Natural killer cell (primary cell): Measurements from ENCODE around the gene RCN1. TPM values are rescaled to one million over a fixed set of nuclear protein-coding genes. Genes with fewer than 3 reads are reported as not detected.

ENCODE experiments used
- ATAC-seq, 3 donors: fragments of 150-1000 bp in 2 of 3; fragments of 200-7000 bp in 1 of 3; cut with Tn5 transposase; 1 replicate in 1 of 3; 2 replicates in 2 of 3; pipeline ENCODE4 v1.10.0; 2021; ENCODE audit warnings: mild to moderate bottlenecking in 2 of 3, moderate library complexity in 2 of 3
- DNase-seq, 2 donors: peaks; one replicate each; pipeline versions ENCODE4 v3.0.0 to v3.0.0-alpha.2; 2013 to 2021; ENCODE audit warnings: mixed read lengths in 1 of 2
- H3K27ac ChIP-seq: one replicate; pipeline ENCODE4 v1.5.1; 2013; ENCODE audit warnings: mild to moderate bottlenecking, low read length
- H3K27me3 ChIP-seq: one replicate; pipeline ENCODE4 v1.6.1; 2013; ENCODE audit warnings: low read length; ENCODE audit not compliant: control insufficient read depth, insufficient read depth
- H3K36me3 ChIP-seq: one replicate; pipeline ENCODE4 v1.6.1; 2013; ENCODE audit warnings: low read length; ENCODE audit not compliant: control insufficient read depth, insufficient read depth
- H3K4me1 ChIP-seq: one replicate; pipeline ENCODE4 v1.6.1; 2013; ENCODE audit warnings: low read length; ENCODE audit not compliant: control insufficient read depth, insufficient read depth
- H3K4me3 ChIP-seq: one replicate; pipeline ENCODE4 v1.5.1; 2013; ENCODE audit warnings: low read length
- H3K9me3 ChIP-seq: one replicate; pipeline ENCODE4 v1.6.1; 2013; ENCODE audit warnings: low read length; ENCODE audit not compliant: control insufficient read depth, insufficient read depth
- H3K27ac Mint-ChIP-seq, 2 donors: one replicate each; pipeline ENCODE4 v1.8.0; 2022; ENCODE audit warnings: mild to moderate bottlenecking in 2 of 2, mixed read lengths in 2 of 2, moderate library complexity in 1 of 2
- H3K27me3 Mint-ChIP-seq, 2 donors: one replicate each; pipeline ENCODE4 v1.8.0; 2022; ENCODE audit warnings: low read depth in 2 of 2, mixed read lengths in 2 of 2
- H3K36me3 Mint-ChIP-seq: one replicate; pipeline ENCODE4 v1.8.0; 2022; ENCODE audit warnings: mixed read lengths
- H3K4me1 Mint-ChIP-seq, 2 donors: one replicate each; pipeline ENCODE4 v1.8.0; 2022; ENCODE audit warnings: mixed read lengths in 2 of 2
- H3K4me3 Mint-ChIP-seq: one replicate; pipeline ENCODE4 v1.8.0; 2022; ENCODE audit warnings: mild to moderate bottlenecking, moderate library complexity, mixed read lengths
- H3K9me3 Mint-ChIP-seq, 2 donors: one replicate each; pipeline ENCODE4 v1.8.0; 2022; ENCODE audit warnings: mixed read lengths in 2 of 2
- CTCF ChIP-seq: fragments of 200-600 bp; IDR thresholded peaks from one replicate; pipeline ENCODE4 v1.8.0; 2022; ENCODE audit warnings: antibody characterized with exemption
- WGBS: methylation state at CpG from one replicate; pipeline ENCODE4 v1.1.7; 2013; ENCODE audit warnings: missing lambda C conversion rate; ENCODE audit not compliant: insufficient coverage; 5-methylcytosine and 5-hydroxymethylcytosine counted together
- intact Hi-C: fragments of 100-400 bp; cut with micrococcal nuclease; formaldehyde crosslinking; loops from one replicate; pipeline ENCODE4 v1.14.2; 2022
- total RNA-seq, 4 donors: library from RNA; stranded (reverse); fragments of 120-200 nt in 1 of 4; gene quantifications; one replicate each; pipeline versions ENCODE4 v1.2.3 to v1.2.4, GENCODE V29; 2013 to 2022

RCN1 gene
- total RNA-seq, 3 donors from 2014 or later (not counting 1 experiment from before 2014, with no cell fraction given), result 19.1 to 21.2 (median 20.3) TPM

- no peak overlapping the region for H3K27ac ChIP-seq
- H3K27ac Mint-ChIP-seq, result peak overlapping the region in 1 of 2 donors; percentile 75
- 91% methylated on average over 8 of the region's 8 CpGs for WGBS
- ATAC-seq (no peak), DNase-seq (no peak)
- no peak overlapping the region for H3K4me3 ChIP-seq
- no peak for TF ChIP-seq CTCF
- H3K36me3 ChIP-seq, result no peaks in the 10 kb centered on the region
- no peaks in the 10 kb centered on the region for H3K9me3 ChIP-seq
- H3K27me3 Mint-ChIP-seq, result no peaks in the 10 kb centered on the region
- peak overlapping the region; percentile 0 for H3K4me3 Mint-ChIP-seq
- H3K27me3 ChIP-seq, result no peaks in the 10 kb centered on the region
- intact Hi-C loops, result loop anchor here (5.0 kb wide), 1 partner anchor 36 kb away; no protein-coding TSS in a partner anchor
- H3K9me3 Mint-ChIP-seq, result peaks cover 2% of the 10 kb centered on the region in 2 donors
- peaks cover 23% of the 10 kb centered on the region for H3K4me1 ChIP-seq
- H3K36me3 Mint-ChIP-seq, result no peaks in the 10 kb centered on the region
- H3K4me1 Mint-ChIP-seq, result peaks cover 21 to 32% of the 10 kb centered on the region in 2 donors
These were observed 52.5 kb downstream of the RCN1 start for GRCh38 chr11:32143378-32143777.

GRCh38 chr11:32145282-32145681 is 54.4 kb downstream of the RCN1 start:
- WGBS, result 81% methylated on average over 3 of the region's 3 CpGs
- peaks cover 23% of the 10 kb centered on the region for H3K4me1 ChIP-seq
- Mint-ChIP-seq H3K27ac (no peak overlapping the region), H3K9me3 (peaks cover 2% of the 10 kb centered on the region in 2 donors), H3K36me3 (no peaks in the 10 kb centered on the region), H3K4me3 (no peak overlapping the region), H3K4me1 (peaks cover 21 to 33% of the 10 kb centered on the region in 2 donors), H3K27me3 (peaks cover 0 to 4% of the 10 kb centered on the region in 2 donors)
- H3K27me3 ChIP-seq, result no peaks in the 10 kb centered on the region
- no peak overlapping the region for H3K27ac ChIP-seq
- H3K36me3 ChIP-seq, result no peaks in the 10 kb centered on the region
- H3K9me3 ChIP-seq, result no peaks in the 10 kb centered on the region
- intact Hi-C loops, result no loop called here
- DNase-seq (no peak), ATAC-seq (no peak)
- no peak overlapping the region for H3K4me3 ChIP-seq
- TF ChIP-seq CTCF, result no peak

- Histone ChIP-seq H3K27ac (no peak overlapping the region), H3K4me3 (no peak overlapping the region), H3K36me3 (no peaks in the 10 kb centered on the region), H3K9me3 (no peaks in the 10 kb centered on the region), H3K4me1 (peaks cover 1% of the 10 kb centered on the region), H3K27me3 (no peaks in the 10 kb centered on the region)
- Mint-ChIP-seq H3K27me3 (peaks cover 0 to 11% of the 10 kb centered on the region in 2 donors), H3K36me3 (no peaks in the 10 kb centered on the region), H3K27ac (no peak overlapping the region), H3K9me3 (peaks cover 2% of the 10 kb centered on the region in 2 donors), H3K4me3 (no peak overlapping the region), H3K4me1 (peaks cover 8 to 29% of the 10 kb centered on the region in 2 donors)
- intact Hi-C loops, result no loop called here
- DNase-seq, result no peak
- TF ChIP-seq CTCF, result no peak
- ATAC-seq, result no peak
- WGBS, result 78% methylated on average over 4 of the region's 4 CpGs
These were observed 58.0 kb downstream of the RCN1 start for GRCh38 chr11:32148895-32149294.

GRCh38 chr11:32149748-32150147 is 58.9 kb downstream of the RCN1 start:
- H3K27me3 ChIP-seq, result no peaks in the 10 kb centered on the region
- DNase-seq (no peak), ATAC-seq (no peak)
- Mint-ChIP-seq H3K27me3 (peaks cover 0 to 11% of the 10 kb centered on the region in 2 donors), H3K36me3 (no peaks in the 10 kb centered on the region), H3K27ac (no peak overlapping the region), H3K4me1 (peaks cover 15 to 38% of the 10 kb centered on the region in 2 donors), H3K4me3 (no peak overlapping the region), H3K9me3 (peaks cover 2% of the 10 kb centered on the region in 2 donors)
- peaks cover 6% of the 10 kb centered on the region for H3K4me1 ChIP-seq
- no peak overlapping the region for H3K27ac ChIP-seq
- TF ChIP-seq CTCF, result no peak
- intact Hi-C loops, result no loop called here
- no peaks in the 10 kb centered on the region for H3K36me3 ChIP-seq
- WGBS, result 90% methylated on average over 6 of the region's 7 CpGs
- H3K4me3 ChIP-seq, result no peak overlapping the region
- no peaks in the 10 kb centered on the region for H3K9me3 ChIP-seq
